IPS-20b (cell line): ENCODE data around the gene C8A.

Experiments
- H3K27ac ChIP-seq: one replicate; pipeline ENCODE4 v1.5.1; 2013; ENCODE audit warnings: low read length
- H3K27me3 ChIP-seq: 2 replicates; pipeline ENCODE4 v1.6.1; 2013; ENCODE audit warnings: mild to moderate bottlenecking, low read length, inconsistent platforms; ENCODE audit not compliant: insufficient read depth
- H3K36me3 ChIP-seq: 2 replicates; pipeline ENCODE4 v1.6.1; 2013; ENCODE audit warnings: low read depth, mild to moderate bottlenecking, inconsistent platforms, low read length, moderate library complexity; ENCODE audit not compliant: insufficient read depth
- H3K4me1 ChIP-seq: 2 replicates; pipeline ENCODE4 v1.6.1; 2013; ENCODE audit warnings: mild to moderate bottlenecking, control low read depth, inconsistent platforms, low read length, moderate library complexity; ENCODE audit not compliant: insufficient read depth
- H3K4me3 ChIP-seq: 2 replicates; pipeline ENCODE4 v1.5.1; 2013; ENCODE audit warnings: mild to moderate bottlenecking, low read length, inconsistent platforms
- H3K9ac ChIP-seq: 2 replicates; pipeline ENCODE4 v1.6.1; 2013; ENCODE audit warnings: low read depth, mild to moderate bottlenecking, inconsistent platforms, low read length, moderate library complexity
- H3K9me3 ChIP-seq: 2 replicates; pipeline ENCODE4 v1.6.1; 2013; ENCODE audit warnings: mild to moderate bottlenecking, low read depth, low read length, inconsistent platforms; ENCODE audit not compliant: insufficient read depth

C8A gene

GRCh38 chr1:56915960-56916359 lies 61.4 kb downstream of the C8A start:
- H3K27me3 ChIP-seq, result no peaks in the 10 kb centered on the region
- no peaks in the 10 kb centered on the region for H3K4me1 ChIP-seq
- no peak overlapping the region for H3K4me3 ChIP-seq
- no peaks in the 10 kb centered on the region for H3K9me3 ChIP-seq
- no peak overlapping the region for H3K27ac ChIP-seq
- H3K36me3 ChIP-seq, result no peaks in the 10 kb centered on the region
- no peak overlapping the region for H3K9ac ChIP-seq

DNA sequence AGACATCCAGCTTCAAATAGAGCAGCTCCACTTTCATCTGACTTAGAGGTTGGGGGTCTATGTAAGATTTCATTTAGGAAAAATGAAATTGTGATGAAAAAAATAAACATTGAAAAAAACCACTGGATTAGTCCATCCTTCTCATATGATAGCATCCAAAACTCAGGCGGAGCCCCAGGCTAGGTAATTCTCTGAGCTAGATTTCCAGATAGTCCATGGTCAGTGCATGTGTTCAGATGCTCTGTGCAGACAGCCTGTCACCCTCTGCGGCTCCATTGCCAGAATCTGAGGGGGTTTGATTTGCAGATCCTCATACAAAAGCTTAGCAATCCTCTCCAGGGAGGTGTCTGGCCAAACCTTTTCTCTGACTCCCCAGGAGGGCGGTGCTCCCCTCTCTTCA lies 62.0 kb downstream of the C8A start:
- Histone ChIP-seq H3K4me3 (no peak overlapping the region), H3K9ac (no peak overlapping the region), H3K9me3 (no peaks in the 10 kb centered on the region), H3K4me1 (no peaks in the 10 kb centered on the region), H3K27me3 (no peaks in the 10 kb centered on the region), H3K36me3 (no peaks in the 10 kb centered on the region), H3K27ac (no peak overlapping the region)

DNA sequence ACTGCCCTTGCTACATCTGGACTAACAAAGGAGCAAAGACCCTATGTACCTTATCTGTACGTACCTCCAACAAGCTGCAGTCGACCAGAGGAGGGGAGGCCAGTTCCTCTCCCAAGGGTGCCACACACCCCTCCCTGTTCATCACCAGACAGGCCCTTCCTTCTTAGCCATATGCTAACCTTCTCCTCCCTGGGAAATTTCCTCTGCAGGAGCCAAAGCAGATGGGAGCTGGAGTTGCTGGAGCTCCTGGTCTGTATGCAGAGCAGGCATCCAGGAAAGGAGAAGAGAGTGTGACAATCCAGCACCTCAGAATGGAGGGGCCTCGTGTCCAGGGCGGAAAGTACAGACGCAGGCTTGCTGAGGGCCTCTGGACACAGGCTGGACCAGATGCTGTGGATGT lies 62.8 kb downstream of the C8A start:
- Histone ChIP-seq H3K4me1 (no peaks in the 10 kb centered on the region), H3K36me3 (no peaks in the 10 kb centered on the region), H3K27ac (no peak overlapping the region), H3K27me3 (no peaks in the 10 kb centered on the region), H3K4me3 (no peak overlapping the region), H3K9me3 (no peaks in the 10 kb centered on the region), H3K9ac (no peak overlapping the region)

DNA sequence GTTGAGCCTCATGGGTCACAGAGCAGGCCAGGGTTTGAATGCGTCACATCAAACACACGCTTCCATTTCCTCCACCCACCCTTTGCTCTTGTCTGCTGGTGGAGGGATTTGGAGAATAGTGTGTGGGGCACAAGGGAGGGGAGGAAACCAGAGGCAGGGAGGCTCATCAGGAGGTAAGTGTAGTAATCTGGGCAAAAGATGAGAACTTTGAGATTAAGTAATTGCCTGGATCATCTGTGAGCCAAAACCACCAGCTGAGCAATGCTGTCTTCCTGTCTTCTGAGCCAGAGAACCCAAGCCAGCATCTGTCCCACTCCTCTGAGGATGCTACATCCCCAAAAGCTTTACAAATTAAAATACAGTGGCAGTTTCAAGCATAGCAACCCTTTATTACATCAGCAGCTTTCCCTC lies 66.0 kb downstream of the C8A start:
- no peaks in the 10 kb centered on the region for H3K4me1 ChIP-seq
- no peak overlapping the region for H3K4me3 ChIP-seq
- no peaks in the 10 kb centered on the region for H3K27me3 ChIP-seq
- H3K9ac ChIP-seq, result no peak overlapping the region
- no peak overlapping the region for H3K27ac ChIP-seq
- no peaks in the 10 kb centered on the region for H3K36me3 ChIP-seq
- H3K9me3 ChIP-seq, result no peaks in the 10 kb centered on the region

GRCh38 chr1:56921479-56921878 lies 66.9 kb downstream of the C8A start:
- Histone ChIP-seq H3K27me3 (no peaks in the 10 kb centered on the region), H3K36me3 (no peaks in the 10 kb centered on the region), H3K27ac (no peak overlapping the region), H3K9me3 (no peaks in the 10 kb centered on the region), H3K4me1 (no peaks in the 10 kb centered on the region), H3K9ac (no peak overlapping the region), H3K4me3 (no peak overlapping the region)

DNA sequence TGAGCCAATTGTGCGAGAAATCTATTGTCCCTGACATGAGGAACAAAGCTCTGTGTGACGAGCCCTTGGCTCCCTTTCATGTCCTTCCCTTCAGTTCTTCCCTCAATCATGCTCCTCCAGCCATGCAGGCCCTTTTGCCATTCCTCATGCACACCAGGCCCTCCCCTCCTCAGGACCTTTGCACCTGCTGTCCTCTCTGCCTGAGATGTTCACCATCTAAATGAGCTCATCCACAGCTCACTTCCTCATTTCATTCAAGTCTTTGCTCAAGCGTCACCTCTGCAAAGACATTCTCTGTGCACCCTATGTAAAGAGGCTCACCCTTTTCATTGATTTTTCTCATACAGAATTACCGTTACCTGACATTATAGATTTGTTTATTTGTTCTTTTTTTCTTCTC lies 67.5 kb downstream of the C8A start:
- Histone ChIP-seq H3K4me1 (no peaks in the 10 kb centered on the region), H3K27ac (no peak overlapping the region), H3K4me3 (no peak overlapping the region), H3K9me3 (no peaks in the 10 kb centered on the region), H3K27me3 (no peaks in the 10 kb centered on the region), H3K9ac (no peak overlapping the region), H3K36me3 (no peaks in the 10 kb centered on the region)

GRCh38 chr1:56922507-56922906 lies 67.9 kb downstream of the C8A start:
- Histone ChIP-seq H3K27me3 (no peaks in the 10 kb centered on the region), H3K9me3 (no peaks in the 10 kb centered on the region), H3K36me3 (no peaks in the 10 kb centered on the region), H3K27ac (no peak overlapping the region), H3K9ac (no peak overlapping the region), H3K4me3 (no peak overlapping the region), H3K4me1 (no peaks in the 10 kb centered on the region)

DNA sequence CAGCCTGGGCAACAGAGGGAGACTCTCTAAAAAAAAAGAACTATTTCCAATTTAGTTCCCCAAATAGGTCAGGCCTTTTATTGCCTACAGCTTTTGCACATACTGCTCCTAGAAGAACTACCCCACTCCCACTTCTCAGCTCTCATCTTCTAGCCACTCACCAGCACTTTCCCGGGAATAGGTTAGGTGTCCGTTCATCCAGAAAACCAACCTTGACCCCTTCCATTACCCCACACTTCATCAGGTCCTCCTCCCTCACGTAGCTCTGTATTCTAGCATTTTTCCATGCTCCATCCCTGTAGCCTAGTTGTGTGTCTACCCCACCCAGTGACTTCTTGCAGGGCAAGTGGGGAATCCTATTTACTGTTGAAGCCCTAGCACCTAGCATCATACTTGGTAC lies 68.6 kb downstream of the C8A start:
- H3K9me3 ChIP-seq, result no peaks in the 10 kb centered on the region
- no peaks in the 10 kb centered on the region for H3K27me3 ChIP-seq
- no peaks in the 10 kb centered on the region for H3K36me3 ChIP-seq
- no peak overlapping the region for H3K4me3 ChIP-seq
- H3K9ac ChIP-seq, result no peak overlapping the region
- H3K27ac ChIP-seq, result no peak overlapping the region
- H3K4me1 ChIP-seq, result no peaks in the 10 kb centered on the region

- Histone ChIP-seq H3K36me3 (no peaks in the 10 kb centered on the region), H3K4me1 (no peaks in the 10 kb centered on the region), H3K9ac (no peak overlapping the region), H3K4me3 (no peak overlapping the region), H3K27ac (no peak overlapping the region), H3K9me3 (no peaks in the 10 kb centered on the region), H3K27me3 (no peaks in the 10 kb centered on the region)
These were observed 69.5 kb downstream of the C8A start for GRCh38 chr1:56924116-56924515.

- no peaks in the 10 kb centered on the region for H3K9me3 ChIP-seq
- no peak overlapping the region for H3K27ac ChIP-seq
- no peaks in the 10 kb centered on the region for H3K36me3 ChIP-seq
- H3K9ac ChIP-seq, result no peak overlapping the region
- no peak overlapping the region for H3K4me3 ChIP-seq
- no peaks in the 10 kb centered on the region for H3K4me1 ChIP-seq
- no peaks in the 10 kb centered on the region for H3K27me3 ChIP-seq
These were observed 70.6 kb downstream of the C8A start for GRCh38 chr1:56925193-56925592.

DNA sequence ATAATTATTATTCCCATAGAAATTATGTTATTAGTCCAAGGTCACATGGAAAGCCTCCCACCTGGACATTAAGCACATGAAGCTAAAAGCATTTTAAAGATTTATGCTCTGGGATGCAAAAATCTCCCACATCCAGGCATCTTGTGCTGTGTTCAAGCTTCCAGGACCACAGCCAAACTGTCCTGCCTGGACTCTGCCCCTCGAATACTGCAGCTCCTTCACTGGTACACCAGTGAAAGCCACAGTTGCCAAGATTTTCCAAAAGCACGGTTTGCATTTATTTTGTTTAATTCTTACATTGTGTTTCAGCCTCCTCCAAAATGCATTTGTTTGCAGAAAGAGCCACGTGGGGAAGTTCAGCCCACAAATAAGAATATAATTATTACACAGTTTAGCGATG lies 72.6 kb downstream of the C8A start:
- no peak overlapping the region for H3K4me3 ChIP-seq
- H3K36me3 ChIP-seq, result no peaks in the 10 kb centered on the region
- H3K27ac ChIP-seq, result no peak overlapping the region
- H3K9ac ChIP-seq, result no peak overlapping the region
- H3K4me1 ChIP-seq, result no peaks in the 10 kb centered on the region
- no peaks in the 10 kb centered on the region for H3K27me3 ChIP-seq
- no peaks in the 10 kb centered on the region for H3K9me3 ChIP-seq

- Histone ChIP-seq H3K9me3 (no peaks in the 10 kb centered on the region), H3K4me3 (no peak overlapping the region), H3K27ac (no peak overlapping the region), H3K27me3 (no peaks in the 10 kb centered on the region), H3K36me3 (no peaks in the 10 kb centered on the region), H3K9ac (no peak overlapping the region), H3K4me1 (no peaks in the 10 kb centered on the region)
These were observed 73.4 kb downstream of the C8A start for GRCh38 chr1:56927986-56928385.

DNA sequence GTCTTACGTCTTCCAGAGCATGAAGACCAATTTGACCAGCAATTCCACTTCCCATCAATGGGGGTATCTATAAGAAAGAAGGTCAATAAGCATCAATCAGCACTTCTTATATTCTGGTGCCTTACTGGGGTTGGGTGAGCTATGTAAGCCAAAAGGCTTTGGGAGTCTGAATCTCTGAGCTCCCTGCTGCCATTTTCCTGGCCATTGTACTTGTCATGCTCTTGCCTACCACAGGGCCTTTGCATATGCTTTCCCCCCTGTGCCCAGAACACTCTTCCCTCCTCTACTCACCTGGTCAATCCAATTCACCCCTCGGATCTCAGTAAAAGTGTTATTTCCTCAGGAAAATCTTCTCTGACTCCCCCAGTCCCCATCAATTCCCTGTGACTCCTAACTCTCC lies 74.9 kb downstream of the C8A start:
- no peaks in the 10 kb centered on the region; the same call in 1 of the 2 replicates for H3K4me1 ChIP-seq
- no peak overlapping the region for H3K9ac ChIP-seq
- H3K9me3 ChIP-seq, result no peaks in the 10 kb centered on the region
- no peak overlapping the region for H3K27ac ChIP-seq
- H3K36me3 ChIP-seq, result no peaks in the 10 kb centered on the region
- H3K27me3 ChIP-seq, result peaks cover 8% of the 10 kb centered on the region
- H3K4me3 ChIP-seq, result no peak overlapping the region
